HepG2 (cell line): Measurements from ENCODE around the gene CAMSAP1. TPM values are rescaled to one million over a fixed set of nuclear protein-coding genes. Genes with fewer than 3 reads are reported as not detected.

Experiments used
- ATAC-seq: fragments of 200-7000 bp; cut with Tn5 transposase; 3 replicates; pipeline ENCODE4 v1.9.1; 2020; ENCODE audit warnings: mild to moderate bottlenecking, moderate library complexity
- BruUV-seq: library from RNA; stranded (reverse); fragments of 400-500 nt; replicated peaks from 2 replicates; lab custom pipeline; 2021; lab: Mats Ljungman, UMichigan
- CTCF ChIA-PET: fragments of 300-600 bp; formaldehyde crosslinking; extraction: SDS; loops from one replicate; lab custom pipeline; 2021; ENCODE audit warnings: low total read pairs, inconsistent platforms, low intra/inter-chr PET ratio; lab: Yijun Ruan, JAX
- POLR2A ChIA-PET: fragments of 350-600 bp; sonication (Branson Sonifier 250); formaldehyde crosslinking; loops from one replicate; lab custom pipeline; 2020; ENCODE audit warnings: antibody characterized with exemption, inconsistent platforms; lab: Yijun Ruan, JAX
- DNase-seq: peaks from one replicate; pipeline ENCODE4 v3.0.0-alpha.2; 2015; ENCODE audit warnings: low spot score
- FAIRE-seq: peaks from 3 replicates; lab custom pipeline; 2011; peaks lifted over from hg19 to GRCh38; lab: Jason Lieb, UNC
- H2AFZ ChIP-seq: one replicate; pipeline ENCODE4 v1.6.1; 2011; ENCODE audit warnings: low read length, inconsistent platforms
- H3K27ac ChIP-seq: fragments of 300-600 bp; 3 replicates; pipeline ENCODE4 v1.8.0; 2011; ENCODE audit warnings: mixed run types, mild to moderate bottlenecking, mixed read lengths, low read length, inconsistent platforms; ENCODE audit not compliant: insufficient read depth; ENCODE audit errors: extremely low read length
- H3K27me3 ChIP-seq, 2 experiments: fragments of 200-600 bp in 1 of 2; 2 replicates in 1 of 2; 3 replicates in 1 of 2; pipeline versions ENCODE4 v1.6.0 to v1.8.0; 2011; ENCODE audit warnings: low read length in 2 of 2, mild to moderate bottlenecking in 2 of 2, moderate library complexity in 2 of 2, inconsistent platforms in 1 of 2; ENCODE audit not compliant: insufficient read depth in 2 of 2, control insufficient read depth in 1 of 2
- H3K36me3 ChIP-seq, 2 experiments: fragments of 200-600 bp in 1 of 2; replicated peaks in 1 of 2; 2 replicates in 1 of 2; 3 replicates in 1 of 2; pipeline versions ENCODE4 v1.5.1 to v1.8.0; 2011; ENCODE audit warnings: low read length in 2 of 2, inconsistent platforms in 1 of 2; ENCODE audit not compliant: insufficient read depth in 2 of 2, control insufficient read depth in 1 of 2
- H3K4me1 ChIP-seq: 2 replicates; pipeline ENCODE4 v1.5.1; 2012; ENCODE audit warnings: low read length, inconsistent platforms; ENCODE audit not compliant: insufficient read depth
- H3K4me2 ChIP-seq: 2 replicates; pipeline ENCODE4 v1.6.0; 2011; ENCODE audit warnings: low read depth, low read length, inconsistent platforms
- H3K4me3 ChIP-seq, 3 experiments: fragments of 200-600 bp in 1 of 3; sonication (generic), shearing (Covaris generic) in 1 of 3; replicated peaks in 1 of 3; 2 replicates each; pipeline ENCODE4 v1.5.1; 2011 to 2016; ENCODE audit warnings: low read length in 3 of 3, inconsistent platforms in 2 of 3, low read depth in 2 of 3, mild to moderate bottlenecking in 2 of 3, control low read depth in 1 of 3, mixed read lengths in 1 of 3; ENCODE audit not compliant: insufficient read depth in 1 of 3
- H3K79me2 ChIP-seq: one replicate; pipeline ENCODE4 v1.6.1; 2011; ENCODE audit warnings: low read length, inconsistent platforms; ENCODE audit not compliant: insufficient read depth
- H3K9ac ChIP-seq: 2 replicates; pipeline ENCODE4 v1.6.0; 2011; ENCODE audit warnings: mild to moderate bottlenecking, low read depth, low read length, inconsistent platforms; ENCODE audit not compliant: insufficient read depth
- H3K9me3 ChIP-seq: 2 replicates; pipeline ENCODE4 v1.5.1; 2012; ENCODE audit warnings: mild to moderate bottlenecking, low read length
- H4K20me1 ChIP-seq: 2 replicates; pipeline ENCODE4 v1.6.0; 2011; ENCODE audit warnings: inconsistent platforms, mild to moderate bottlenecking, low read length, moderate library complexity; ENCODE audit not compliant: insufficient read depth
- FOSL1 ChIP-seq: sonication (generic); formaldehyde crosslinking; IDR thresholded peaks from 2 replicates; pipeline ENCODE4 v1.9.0; 2021; ENCODE audit warnings: missing genetic modification reagents, borderline replicate concordance
- GLI4 ChIP-seq: sonication (generic); formaldehyde crosslinking; IDR thresholded peaks from 2 replicates; pipeline ENCODE4 v1.5.1; 2020; ENCODE audit warnings: missing genetic modification reagents, mild to moderate bottlenecking, moderate library complexity, borderline replicate concordance
- RXRB ChIP-seq: IDR thresholded peaks from 2 replicates; pipeline ENCODE4 v1.6.1; 2016; ENCODE audit warnings: borderline replicate concordance, missing genetic modification reagents, missing compliant biosample characterization
- SMC3 ChIP-seq: IDR thresholded peaks from 2 replicates; pipeline ENCODE4 v1.6.1; 2011; ENCODE audit warnings: low read length, improper control_type of control experiment
- STAG1 ChIP-seq: sonication (generic); formaldehyde crosslinking; IDR thresholded peaks from 2 replicates; pipeline ENCODE4 v1.4.0; 2020; ENCODE audit warnings: missing genetic modification reagents
- XRCC5 ChIP-seq: fragments of 200-400 bp; formaldehyde crosslinking; optimal IDR thresholded peaks from 2 replicates; pipeline ENCODE3; 2017; ENCODE audit warnings: mild to moderate bottlenecking, low read length
- WGBS: methylation state at CpG from one replicate; pipeline ENCODE4 v1.1.6; 2017; ENCODE audit warnings: low lambda C conversion rate; 5-methylcytosine and 5-hydroxymethylcytosine counted together
- in situ Hi-C: cut with HindIII; loops from 2 replicates; pipeline ENCODE4 v1.10.0; 2017; ENCODE audit warnings: low pct_unique_long_range_greater_than_20kb; ENCODE audit not compliant: extremely low pct_ligation_motif_present
- intact Hi-C: fragments of 100-400 bp; cut with micrococcal nuclease; formaldehyde crosslinking; loops from one replicate; pipeline ENCODE4 v1.10.0; 2022; ENCODE audit not compliant: unreplicated experiment
- polyA plus RNA-seq, 8 experiments: library from polyadenylated mRNA; depleted of rRNA in 3 of 8; stranded (reverse) in 7 of 8; unstranded in 1 of 8; fragments of >200 nt; fragmentation: Illumina TruSeq in 4 of 8; extraction: Trizol in 4 of 8; gene quantifications; 2 replicates each; pipeline versions ENCODE4 v1.2.1 to v1.2.3, GENCODE V29; 2011 to 2016; ENCODE audit warnings: low read depth in 4 of 8, missing spikeins in 1 of 8, mixed read lengths in 1 of 8; ENCODE audit not compliant: insufficient read depth in 1 of 8
- total RNA-seq, 5 experiments: library from RNA; depleted of rRNA; stranded (reverse); fragments of >200 nt; fragmentation: Illumina TruSeq; extraction: Trizol; gene quantifications; 2 replicates each; pipeline ENCODE4 v1.2.3, GENCODE V29; 2016; ENCODE audit warnings: low read depth in 1 of 5
- TF ChIP-seq, protein P1 (sequence below): sonication (generic); formaldehyde crosslinking; IDR thresholded peaks from 2 replicates; pipeline ENCODE4 v1.5.1; 2020; ENCODE audit warnings: mild to moderate bottlenecking, missing genetic modification reagents, moderate library complexity
- TF ChIP-seq, protein P2 (sequence below): sonication (generic); formaldehyde crosslinking; IDR thresholded peaks from 2 replicates; pipeline ENCODE4 v1.5.0; 2020; ENCODE audit warnings: mild to moderate bottlenecking, missing genetic modification reagents, moderate library complexity
- TF ChIP-seq, protein P3 (sequence below): sonication (generic); formaldehyde crosslinking; IDR thresholded peaks from 2 replicates; pipeline ENCODE4 v1.5.0; 2020; ENCODE audit warnings: missing genetic modification reagents
- TF ChIP-seq, protein P4 (sequence below): sonication (generic); formaldehyde crosslinking; IDR thresholded peaks from 2 replicates; pipeline ENCODE4 v1.4.0; 2020; ENCODE audit warnings: mild to moderate bottlenecking, missing genetic modification reagents

CAMSAP1 gene
- total and polyA plus RNA-seq, 2 of the 13 experiments (the other 11 are each of a cell fraction or from before 2014, with no cell fraction given), result 3.8 to 12.4 TPM

DNA sequence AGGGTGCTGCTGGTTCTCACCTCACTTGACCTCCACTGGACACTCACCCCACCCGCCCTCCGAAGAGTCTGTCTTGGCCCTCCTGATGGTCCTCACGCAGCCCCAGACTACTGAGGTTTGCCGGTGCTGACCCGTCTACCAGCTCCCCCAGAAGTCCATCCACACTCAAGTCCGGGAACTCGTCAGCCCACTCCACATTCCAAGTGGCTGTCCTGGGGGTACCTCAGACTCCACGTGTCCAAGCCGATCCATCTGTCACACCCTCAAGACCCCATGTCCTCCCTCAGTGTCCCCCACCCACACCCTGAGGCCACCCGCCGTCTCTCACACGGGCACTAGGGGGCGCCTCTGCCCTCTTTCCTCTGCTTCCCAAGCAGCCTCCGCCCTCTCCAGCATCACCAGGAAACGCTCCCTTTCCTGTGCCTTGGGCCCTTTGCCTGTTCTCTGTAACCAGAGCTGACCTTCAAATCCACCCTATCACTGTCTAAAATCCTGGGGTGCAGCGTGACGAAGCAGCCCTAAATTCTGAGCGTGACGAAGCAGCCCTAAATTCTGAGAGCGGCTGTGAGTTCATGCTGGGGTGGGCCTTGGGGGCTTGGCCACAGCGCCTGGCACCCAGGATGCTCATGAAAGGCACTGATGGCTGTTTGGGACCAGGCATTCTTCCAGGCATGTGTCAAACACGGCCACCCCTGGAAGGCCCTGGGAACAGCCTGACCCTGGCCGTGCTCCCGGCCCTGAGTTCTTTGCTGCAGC is 109.7 kb downstream of the CAMSAP1 start:
- no TSS peak for BruUV-seq
- Histone ChIP-seq H4K20me1 (0 out of 2 replicates have a peak, but pooled peaks cover 5% of the 10 kb centered on the region), H3K36me3 (no peaks in the 10 kb centered on the region), H3K79me2 (no peaks in the 10 kb centered on the region), H3K9ac (no peak overlapping the region), H3K9me3 (no peaks in the 10 kb centered on the region), H3K4me1 (no peaks in the 10 kb centered on the region), H3K4me3 (no peak overlapping the region), H2AFZ (no peak overlapping the region), H3K27ac (no peak overlapping the region), H3K4me2 (no peak overlapping the region), H3K27me3 (peaks cover 7 to 25% of the 10 kb centered on the region in 2 experiments; a peak in 4 of 5 replicates)
- 24% methylated on average over 19 of the region's 24 CpGs for WGBS
- intact Hi-C loops, result no loop called here
- ChIA-PET POLR2A (no interaction called here), CTCF (no interaction called here)
- DNase-seq (no peak), ATAC-seq (peak; percentile 72), FAIRE-seq (no peak)
- in situ Hi-C loops, result no loop called here
- TF ChIP-seq, protein P1, sequence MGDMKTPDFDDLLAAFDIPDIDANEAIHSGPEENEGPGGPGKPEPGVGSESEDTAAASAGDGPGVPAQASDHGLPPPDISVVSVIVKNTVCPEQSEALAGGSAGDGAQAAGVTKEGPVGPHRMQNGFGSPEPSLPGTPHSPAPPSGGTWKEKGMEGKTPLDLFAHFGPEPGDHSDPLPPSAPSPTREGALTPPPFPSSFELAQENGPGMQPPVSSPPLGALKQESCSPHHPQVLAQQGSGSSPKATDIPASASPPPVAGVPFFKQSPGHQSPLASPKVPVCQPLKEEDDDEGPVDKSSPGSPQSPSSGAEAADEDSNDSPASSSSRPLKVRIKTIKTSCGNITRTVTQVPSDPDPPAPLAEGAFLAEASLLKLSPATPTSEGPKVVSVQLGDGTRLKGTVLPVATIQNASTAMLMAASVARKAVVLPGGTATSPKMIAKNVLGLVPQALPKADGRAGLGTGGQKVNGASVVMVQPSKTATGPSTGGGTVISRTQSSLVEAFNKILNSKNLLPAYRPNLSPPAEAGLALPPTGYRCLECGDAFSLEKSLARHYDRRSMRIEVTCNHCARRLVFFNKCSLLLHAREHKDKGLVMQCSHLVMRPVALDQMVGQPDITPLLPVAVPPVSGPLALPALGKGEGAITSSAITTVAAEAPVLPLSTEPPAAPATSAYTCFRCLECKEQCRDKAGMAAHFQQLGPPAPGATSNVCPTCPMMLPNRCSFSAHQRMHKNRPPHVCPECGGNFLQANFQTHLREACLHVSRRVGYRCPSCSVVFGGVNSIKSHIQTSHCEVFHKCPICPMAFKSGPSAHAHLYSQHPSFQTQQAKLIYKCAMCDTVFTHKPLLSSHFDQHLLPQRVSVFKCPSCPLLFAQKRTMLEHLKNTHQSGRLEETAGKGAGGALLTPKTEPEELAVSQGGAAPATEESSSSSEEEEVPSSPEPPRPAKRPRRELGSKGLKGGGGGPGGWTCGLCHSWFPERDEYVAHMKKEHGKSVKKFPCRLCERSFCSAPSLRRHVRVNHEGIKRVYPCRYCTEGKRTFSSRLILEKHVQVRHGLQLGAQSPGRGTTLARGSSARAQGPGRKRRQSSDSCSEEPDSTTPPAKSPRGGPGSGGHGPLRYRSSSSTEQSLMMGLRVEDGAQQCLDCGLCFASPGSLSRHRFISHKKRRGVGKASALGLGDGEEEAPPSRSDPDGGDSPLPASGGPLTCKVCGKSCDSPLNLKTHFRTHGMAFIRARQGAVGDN (CRISPR knock-in tag), result peak; percentile 20; the same call in 1 of the 2 replicates
- TF ChIP-seq STAG1 (CRISPR knock-in tag), result peak; percentile 59
- no peak for TF ChIP-seq GLI4 (CRISPR knock-in tag)
- no peak for TF ChIP-seq SMC3
- TF ChIP-seq, protein P2, sequence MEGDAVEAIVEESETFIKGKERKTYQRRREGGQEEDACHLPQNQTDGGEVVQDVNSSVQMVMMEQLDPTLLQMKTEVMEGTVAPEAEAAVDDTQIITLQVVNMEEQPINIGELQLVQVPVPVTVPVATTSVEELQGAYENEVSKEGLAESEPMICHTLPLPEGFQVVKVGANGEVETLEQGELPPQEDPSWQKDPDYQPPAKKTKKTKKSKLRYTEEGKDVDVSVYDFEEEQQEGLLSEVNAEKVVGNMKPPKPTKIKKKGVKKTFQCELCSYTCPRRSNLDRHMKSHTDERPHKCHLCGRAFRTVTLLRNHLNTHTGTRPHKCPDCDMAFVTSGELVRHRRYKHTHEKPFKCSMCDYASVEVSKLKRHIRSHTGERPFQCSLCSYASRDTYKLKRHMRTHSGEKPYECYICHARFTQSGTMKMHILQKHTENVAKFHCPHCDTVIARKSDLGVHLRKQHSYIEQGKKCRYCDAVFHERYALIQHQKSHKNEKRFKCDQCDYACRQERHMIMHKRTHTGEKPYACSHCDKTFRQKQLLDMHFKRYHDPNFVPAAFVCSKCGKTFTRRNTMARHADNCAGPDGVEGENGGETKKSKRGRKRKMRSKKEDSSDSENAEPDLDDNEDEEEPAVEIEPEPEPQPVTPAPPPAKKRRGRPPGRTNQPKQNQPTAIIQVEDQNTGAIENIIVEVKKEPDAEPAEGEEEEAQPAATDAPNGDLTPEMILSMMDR (CRISPR knock-in tag), result peak; percentile 76
- TF ChIP-seq RXRB, result no peak
- TF ChIP-seq, protein P3, sequence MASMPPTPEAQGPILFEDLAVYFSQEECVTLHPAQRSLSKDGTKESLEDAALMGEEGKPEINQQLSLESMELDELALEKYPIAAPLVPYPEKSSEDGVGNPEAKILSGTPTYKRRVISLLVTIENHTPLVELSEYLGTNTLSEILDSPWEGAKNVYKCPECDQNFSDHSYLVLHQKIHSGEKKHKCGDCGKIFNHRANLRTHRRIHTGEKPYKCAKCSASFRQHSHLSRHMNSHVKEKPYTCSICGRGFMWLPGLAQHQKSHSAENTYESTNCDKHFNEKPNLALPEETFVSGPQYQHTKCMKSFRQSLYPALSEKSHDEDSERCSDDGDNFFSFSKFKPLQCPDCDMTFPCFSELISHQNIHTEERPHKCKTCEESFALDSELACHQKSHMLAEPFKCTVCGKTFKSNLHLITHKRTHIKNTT (CRISPR knock-in tag), result no peak
- TF ChIP-seq, protein P4, sequence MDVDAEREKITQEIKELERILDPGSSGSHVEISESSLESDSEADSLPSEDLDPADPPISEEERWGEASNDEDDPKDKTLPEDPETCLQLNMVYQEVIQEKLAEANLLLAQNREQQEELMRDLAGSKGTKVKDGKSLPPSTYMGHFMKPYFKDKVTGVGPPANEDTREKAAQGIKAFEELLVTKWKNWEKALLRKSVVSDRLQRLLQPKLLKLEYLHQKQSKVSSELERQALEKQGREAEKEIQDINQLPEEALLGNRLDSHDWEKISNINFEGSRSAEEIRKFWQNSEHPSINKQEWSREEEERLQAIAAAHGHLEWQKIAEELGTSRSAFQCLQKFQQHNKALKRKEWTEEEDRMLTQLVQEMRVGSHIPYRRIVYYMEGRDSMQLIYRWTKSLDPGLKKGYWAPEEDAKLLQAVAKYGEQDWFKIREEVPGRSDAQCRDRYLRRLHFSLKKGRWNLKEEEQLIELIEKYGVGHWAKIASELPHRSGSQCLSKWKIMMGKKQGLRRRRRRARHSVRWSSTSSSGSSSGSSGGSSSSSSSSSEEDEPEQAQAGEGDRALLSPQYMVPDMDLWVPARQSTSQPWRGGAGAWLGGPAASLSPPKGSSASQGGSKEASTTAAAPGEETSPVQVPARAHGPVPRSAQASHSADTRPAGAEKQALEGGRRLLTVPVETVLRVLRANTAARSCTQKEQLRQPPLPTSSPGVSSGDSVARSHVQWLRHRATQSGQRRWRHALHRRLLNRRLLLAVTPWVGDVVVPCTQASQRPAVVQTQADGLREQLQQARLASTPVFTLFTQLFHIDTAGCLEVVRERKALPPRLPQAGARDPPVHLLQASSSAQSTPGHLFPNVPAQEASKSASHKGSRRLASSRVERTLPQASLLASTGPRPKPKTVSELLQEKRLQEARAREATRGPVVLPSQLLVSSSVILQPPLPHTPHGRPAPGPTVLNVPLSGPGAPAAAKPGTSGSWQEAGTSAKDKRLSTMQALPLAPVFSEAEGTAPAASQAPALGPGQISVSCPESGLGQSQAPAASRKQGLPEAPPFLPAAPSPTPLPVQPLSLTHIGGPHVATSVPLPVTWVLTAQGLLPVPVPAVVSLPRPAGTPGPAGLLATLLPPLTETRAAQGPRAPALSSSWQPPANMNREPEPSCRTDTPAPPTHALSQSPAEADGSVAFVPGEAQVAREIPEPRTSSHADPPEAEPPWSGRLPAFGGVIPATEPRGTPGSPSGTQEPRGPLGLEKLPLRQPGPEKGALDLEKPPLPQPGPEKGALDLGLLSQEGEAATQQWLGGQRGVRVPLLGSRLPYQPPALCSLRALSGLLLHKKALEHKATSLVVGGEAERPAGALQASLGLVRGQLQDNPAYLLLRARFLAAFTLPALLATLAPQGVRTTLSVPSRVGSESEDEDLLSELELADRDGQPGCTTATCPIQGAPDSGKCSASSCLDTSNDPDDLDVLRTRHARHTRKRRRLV (CRISPR knock-in tag), result no peak
- TF ChIP-seq FOSL1 (CRISPR knock-in tag), result no peak
- peak; percentile 52 for TF ChIP-seq XRCC5
